ENCODE data around the gene SORCS2.

DNA sequence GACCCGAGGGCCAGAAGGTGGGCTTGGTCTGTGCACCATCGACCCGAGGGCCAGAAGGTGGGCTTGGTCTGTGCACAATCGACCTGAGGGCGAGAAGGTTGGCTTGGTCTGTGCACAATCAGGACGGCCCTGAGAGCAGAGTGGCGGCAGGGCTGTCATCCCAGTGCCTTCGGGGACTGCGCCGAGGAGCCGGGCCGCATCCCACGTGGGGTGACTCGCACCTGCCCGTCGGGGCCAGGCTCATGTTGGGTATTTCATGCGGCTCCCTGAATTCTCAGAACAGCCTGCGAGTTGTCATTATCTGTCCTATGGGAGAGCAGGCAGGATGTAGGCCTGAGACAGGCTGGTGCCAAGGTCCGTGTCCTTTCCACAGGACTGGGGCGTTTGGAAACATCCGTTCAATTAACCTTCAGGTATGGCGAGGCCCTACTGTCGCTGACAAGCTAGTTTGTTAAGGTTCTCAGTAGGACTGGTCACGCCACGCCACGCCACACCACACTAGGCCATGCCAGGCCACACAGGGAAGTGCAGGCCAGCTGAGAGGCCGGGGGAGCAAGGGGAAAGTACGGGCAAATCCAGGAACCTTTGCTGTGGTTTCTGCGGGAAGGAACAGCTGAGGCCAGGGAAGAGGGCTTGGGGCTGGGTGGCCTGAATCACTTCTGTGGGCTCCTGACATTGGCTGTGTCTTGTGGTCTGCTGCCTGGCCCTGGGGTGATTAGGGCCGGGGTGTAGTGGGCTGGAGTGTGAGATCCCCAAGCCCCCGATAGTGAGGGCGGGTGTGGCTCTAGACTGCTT is 564.4 kb downstream of the SORCS2 start:
- TF ChIP-seq ZBTB7A (IDR thresholded peaks at IDR 0.05; ENCODE audit: low read depth) (no peak), YY1 (IDR thresholded peaks at IDR 0.05; ENCODE audit: low read depth) (no peak), TAF1 (IDR thresholded peaks at IDR 0.05; ENCODE audit: low read depth) (no peak), CREB1 (IDR thresholded peaks at IDR 0.05; ENCODE audit: low read depth) (no peak), TCF12 (IDR thresholded peaks at IDR 0.05; ENCODE audit: low read depth) (no peak), REST (IDR thresholded peaks at IDR 0.05; ENCODE audit: low read depth) (no peak), RAD21 (IDR thresholded peaks at IDR 0.05; ENCODE audit: low read depth) (no peak), EP300 (IDR thresholded peaks at IDR 0.05; ENCODE audit: borderline replicate concordance) (no peak), CEBPB (IDR thresholded peaks at IDR 0.05) (no peak), EGR1 (IDR thresholded peaks at IDR 0.05) (no peak)
- TF ChIP-seq, protein P1, sequence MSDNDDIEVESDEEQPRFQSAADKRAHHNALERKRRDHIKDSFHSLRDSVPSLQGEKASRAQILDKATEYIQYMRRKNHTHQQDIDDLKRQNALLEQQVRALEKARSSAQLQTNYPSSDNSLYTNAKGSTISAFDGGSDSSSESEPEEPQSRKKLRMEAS (IDR thresholded peaks at IDR 0.05) = no peak

All from Ishikawa (cell line).